Nephron (organoid): ENCODE results near the gene PARVB.

Source experiments
- H3K27ac Mint-ChIP-seq, 3 experiments: 2 replicates each; pipeline ENCODE4 v1.8.0; 2020; ENCODE audit warnings: mixed read lengths in 3 of 3, mild to moderate bottlenecking in 2 of 3, moderate library complexity in 1 of 3
- H3K27me3 Mint-ChIP-seq: 2 replicates; pipeline ENCODE4 v1.8.0; 2021; ENCODE audit warnings: low read depth, mild to moderate bottlenecking, moderate library complexity, mixed read lengths
- H3K36me3 Mint-ChIP-seq: 2 replicates; pipeline ENCODE4 v1.8.0; 2020; ENCODE audit warnings: low read depth, mixed read lengths
- H3K4me1 Mint-ChIP-seq: 2 replicates; pipeline ENCODE4 v1.8.0; 2020; ENCODE audit warnings: mixed read lengths
- H3K4me3 Mint-ChIP-seq, 3 experiments: 2 replicates each; pipeline ENCODE4 v1.8.0; 2020; ENCODE audit warnings: mild to moderate bottlenecking in 3 of 3, mixed read lengths in 3 of 3, moderate library complexity in 2 of 3
- H3K9me3 Mint-ChIP-seq: 2 replicates; pipeline ENCODE4 v1.8.0; 2020; ENCODE audit warnings: mixed read lengths
- CTCF ChIP-seq, 3 experiments: fragments of 200-600 bp; sonication (generic); IDR thresholded peaks; one replicate each; pipeline ENCODE4 v1.5.0; 2021; ENCODE audit warnings: antibody characterized with exemption in 3 of 3; ENCODE audit not compliant: unreplicated experiment in 3 of 3

Gene PARVB

GRCh38 chr22:44184006-44184405, 159.9 kb downstream of the PARVB start:
- Mint-ChIP-seq H3K36me3 (no peaks in the 10 kb centered on the region), H3K27ac (no peak overlapping the region), H3K4me3 (no peak overlapping the region), H3K9me3 (no peaks in the 10 kb centered on the region), H3K4me1 (no peaks in the 10 kb centered on the region), H3K27me3 (peaks cover 7% of the 10 kb centered on the region)
- no peak for TF ChIP-seq CTCF (IDR thresholded peaks at IDR 0.05; ENCODE audit: unreplicated experiment in 3 of 3)

- Mint-ChIP-seq H3K4me1 (no peaks in the 10 kb centered on the region), H3K4me3 (no peak overlapping the region), H3K36me3 (no peaks in the 10 kb centered on the region), H3K9me3 (no peaks in the 10 kb centered on the region), H3K27me3 (peaks cover 7% of the 10 kb centered on the region), H3K27ac (no peak overlapping the region)
- TF ChIP-seq CTCF (IDR thresholded peaks at IDR 0.05; ENCODE audit: unreplicated experiment in 3 of 3): no peak
These were observed 161.4 kb downstream of the PARVB start for GRCh38 chr22:44185237-44186120.

- Mint-ChIP-seq H3K27me3 (peaks cover 7% of the 10 kb centered on the region), H3K9me3 (no peaks in the 10 kb centered on the region), H3K36me3 (no peaks in the 10 kb centered on the region), H3K4me1 (no peaks in the 10 kb centered on the region), H3K4me3 (no peak overlapping the region), H3K27ac (no peak overlapping the region)
- no peak for TF ChIP-seq CTCF (IDR thresholded peaks at IDR 0.05; ENCODE audit: unreplicated experiment in 3 of 3)
These were observed 162.0 kb downstream of the PARVB start for GRCh38 chr22:44186121-44186510.

GRCh38 chr22:44186737-44187136, 162.6 kb downstream of the PARVB start:
- Mint-ChIP-seq H3K27ac (no peak overlapping the region), H3K27me3 (peaks cover 7% of the 10 kb centered on the region), H3K4me3 (no peak overlapping the region), H3K9me3 (no peaks in the 10 kb centered on the region), H3K4me1 (no peaks in the 10 kb centered on the region), H3K36me3 (no peaks in the 10 kb centered on the region)
- no peak for TF ChIP-seq CTCF (IDR thresholded peaks at IDR 0.05; ENCODE audit: unreplicated experiment in 3 of 3)

- Mint-ChIP-seq H3K27ac (no peak overlapping the region), H3K4me1 (no peaks in the 10 kb centered on the region), H3K36me3 (no peaks in the 10 kb centered on the region), H3K27me3 (peaks cover 7% of the 10 kb centered on the region), H3K9me3 (no peaks in the 10 kb centered on the region), H3K4me3 (no peak overlapping the region)
- TF ChIP-seq CTCF (IDR thresholded peaks at IDR 0.05; ENCODE audit: unreplicated experiment in 3 of 3): no peak
These were observed 163.6 kb downstream of the PARVB start for GRCh38 chr22:44187652-44188230.
